Stimulated activated CD4-positive, alpha-beta T cell treated with anti-CD3 and anti-CD28 coated beads, Interleukin-2, amount 100 ng/mL, for 4 hours (primary cell): ENCODE data around the gene ACIN1.
A peak's percentile ranks its signal among the peaks of the same experiment; 100 is the strongest.

Source experiments
- DNase-seq: peaks from one replicate; pipeline ENCODE4 v3.0.0-alpha.2; 2020; ENCODE audit warnings: low read depth

The ACIN1 gene

GRCh38 chr14:23056956-23057756 lies 37.8 kb downstream of the ACIN1 start, which contains the start of gene CDH24:
Gene CDH24 (minus strand): TSS chr14:23057520. CDS start chr14:23055733, 1,787 bp downstream.
- peak; percentile 66 for DNase-seq

- DNase-seq = peak; percentile 62
These were observed 38.6 kb downstream of the ACIN1 start for GRCh38 chr14:23056145-23056955.

GRCh38 chr14:23055621-23056144 lies 39.3 kb downstream of the ACIN1 start:
- no peak for DNase-seq

GRCh38 chr14:23055147-23055550 lies 39.8 kb downstream of the ACIN1 start:
- DNase-seq = no peak

- DNase-seq = no peak
These were observed 40.7 kb downstream of the ACIN1 start for GRCh38 chr14:23054000-23054811.

- DNase-seq = no peak
These were observed 41.5 kb downstream of the ACIN1 start for GRCh38 chr14:23053426-23053825.

GRCh38 chr14:23052671-23053070 lies 42.3 kb downstream of the ACIN1 start:
- DNase-seq = no peak

GRCh38 chr14:23052182-23052623 lies 42.7 kb downstream of the ACIN1 start:
- DNase-seq = no peak

- no peak for DNase-seq
These were observed 43.5 kb downstream of the ACIN1 start for GRCh38 chr14:23051141-23052057.

- DNase-seq = no peak
These were observed 45.9 kb downstream of the ACIN1 start for GRCh38 chr14:23049011-23049410.

GRCh38 chr14:23047751-23048693 lies 46.9 kb downstream of the ACIN1 start:
- no peak for DNase-seq

GRCh38 chr14:23047034-23047634 lies 47.8 kb downstream of the ACIN1 start:
- no peak for DNase-seq

GRCh38 chr14:23045419-23046357 lies 49.2 kb downstream of the ACIN1 start:
- DNase-seq = no peak

GRCh38 chr14:23044840-23045239 lies 50.1 kb downstream of the ACIN1 start:
- no peak for DNase-seq

GRCh38 chr14:23043754-23044153 lies 51.2 kb downstream of the ACIN1 start:
- no peak for DNase-seq

GRCh38 chr14:23043145-23043544 lies 51.8 kb downstream of the ACIN1 start:
- DNase-seq = no peak

GRCh38 chr14:23042162-23042965 lies 52.6 kb downstream of the ACIN1 start, which contains the start of gene PSMB11:
Gene PSMB11 (plus strand): TSS chr14:23042212. CDS start chr14:23042226, 14 bp downstream.
- no peak for DNase-seq
